ENCODE data around the gene MAS1L. TPM values are rescaled to one million over a fixed set of nuclear protein-coding genes. Genes with fewer than 3 reads are reported as not detected.

Gene MAS1L
- total RNA-seq, 1 donor from 2014 or later = not detected

DNA sequence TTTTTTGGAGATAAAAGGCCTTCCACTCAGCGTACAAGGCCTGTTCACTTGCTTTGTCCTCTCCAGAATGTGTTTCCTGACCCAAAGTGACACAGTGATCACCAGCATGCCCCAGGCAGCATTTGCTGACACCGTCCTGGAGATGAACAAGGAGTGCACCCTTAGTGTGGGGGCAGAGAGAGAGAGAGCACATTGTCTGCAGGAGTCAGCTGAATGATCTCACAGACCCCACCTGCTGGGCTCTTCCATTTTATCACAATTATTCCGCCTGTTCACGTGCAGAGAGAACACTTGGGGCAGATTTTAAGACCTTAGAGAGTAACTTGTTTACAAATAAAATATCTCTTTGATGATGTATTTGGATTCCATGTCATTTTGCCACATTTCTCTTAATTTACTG is 22.4 kb upstream of the MAS1L start:
- TF ChIP-seq, protein P1, sequence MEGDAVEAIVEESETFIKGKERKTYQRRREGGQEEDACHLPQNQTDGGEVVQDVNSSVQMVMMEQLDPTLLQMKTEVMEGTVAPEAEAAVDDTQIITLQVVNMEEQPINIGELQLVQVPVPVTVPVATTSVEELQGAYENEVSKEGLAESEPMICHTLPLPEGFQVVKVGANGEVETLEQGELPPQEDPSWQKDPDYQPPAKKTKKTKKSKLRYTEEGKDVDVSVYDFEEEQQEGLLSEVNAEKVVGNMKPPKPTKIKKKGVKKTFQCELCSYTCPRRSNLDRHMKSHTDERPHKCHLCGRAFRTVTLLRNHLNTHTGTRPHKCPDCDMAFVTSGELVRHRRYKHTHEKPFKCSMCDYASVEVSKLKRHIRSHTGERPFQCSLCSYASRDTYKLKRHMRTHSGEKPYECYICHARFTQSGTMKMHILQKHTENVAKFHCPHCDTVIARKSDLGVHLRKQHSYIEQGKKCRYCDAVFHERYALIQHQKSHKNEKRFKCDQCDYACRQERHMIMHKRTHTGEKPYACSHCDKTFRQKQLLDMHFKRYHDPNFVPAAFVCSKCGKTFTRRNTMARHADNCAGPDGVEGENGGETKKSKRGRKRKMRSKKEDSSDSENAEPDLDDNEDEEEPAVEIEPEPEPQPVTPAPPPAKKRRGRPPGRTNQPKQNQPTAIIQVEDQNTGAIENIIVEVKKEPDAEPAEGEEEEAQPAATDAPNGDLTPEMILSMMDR (IDR thresholded peaks at IDR 0.05; ENCODE audit: partially characterized antibody, unreplicated experiment) = no peak
- no peak overlapping the region for H3K27ac Mint-ChIP-seq (ENCODE audit: unreplicated experiment)
- no peaks in the 10 kb centered on the region for H3K9me3 Mint-ChIP-seq (ENCODE audit: unreplicated experiment)
- H3K27me3 Mint-ChIP-seq (ENCODE audit: unreplicated experiment) = no peaks in the 10 kb centered on the region
- H3K4me3 Mint-ChIP-seq (ENCODE audit: unreplicated experiment) = no peak overlapping the region
- H3K36me3 Mint-ChIP-seq (ENCODE audit: unreplicated experiment) = no peaks in the 10 kb centered on the region
- DNase-seq = no peak
- H3K4me1 Mint-ChIP-seq (ENCODE audit: low read depth, unreplicated experiment) = peaks cover 2% of the 10 kb centered on the region

DNA sequence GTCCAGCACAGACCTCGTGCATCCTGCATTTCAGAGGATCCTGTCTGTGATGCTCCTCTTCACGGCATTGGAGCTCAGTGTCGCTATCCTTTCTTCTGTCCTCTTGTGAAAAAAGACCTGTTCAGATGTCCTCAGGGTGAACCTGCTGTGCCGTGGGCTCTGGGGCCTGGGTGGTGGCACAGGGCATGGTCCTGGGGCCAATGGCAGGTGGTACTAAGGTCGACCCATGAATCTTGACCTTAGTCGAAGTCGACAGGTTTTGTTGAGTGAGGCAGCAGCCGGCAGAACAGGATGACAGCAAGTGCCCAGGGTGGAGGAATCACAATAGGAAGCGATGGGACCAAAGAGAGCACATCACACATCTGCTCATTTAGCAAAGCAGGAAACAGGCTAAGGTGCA is 22.0 kb upstream of the MAS1L start:
- Mint-ChIP-seq H3K4me1 (ENCODE audit: low read depth, unreplicated experiment) (peaks cover 2% of the 10 kb centered on the region), H3K27ac (ENCODE audit: unreplicated experiment) (no peak overlapping the region), H3K27me3 (ENCODE audit: unreplicated experiment) (no peaks in the 10 kb centered on the region), H3K4me3 (ENCODE audit: unreplicated experiment) (no peak overlapping the region), H3K36me3 (ENCODE audit: unreplicated experiment) (no peaks in the 10 kb centered on the region), H3K9me3 (ENCODE audit: unreplicated experiment) (no peaks in the 10 kb centered on the region)
- TF ChIP-seq, protein P1 (IDR thresholded peaks at IDR 0.05; ENCODE audit: partially characterized antibody, unreplicated experiment) = no peak
- no peak for DNase-seq

DNA sequence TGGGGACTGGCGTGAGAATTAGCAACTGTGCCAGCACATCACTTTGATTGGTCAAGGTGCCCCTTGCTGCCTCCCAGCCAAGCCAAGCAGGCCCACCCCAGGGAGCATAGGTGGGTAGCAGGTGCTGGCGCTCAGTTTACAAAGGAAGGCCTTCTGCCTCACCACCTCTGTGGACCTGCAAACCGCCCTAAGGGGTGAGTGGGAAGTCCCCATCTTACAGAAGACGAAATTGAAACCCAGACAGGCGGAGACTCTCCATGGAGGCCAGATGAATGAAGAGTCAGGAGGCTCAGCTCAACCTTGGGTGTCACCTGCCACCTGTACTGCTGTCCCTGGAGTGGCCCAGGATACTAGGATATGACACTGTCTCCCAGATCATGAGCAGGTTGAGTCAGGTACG is 21.5 kb upstream of the MAS1L start:
- no peak for DNase-seq
- no peak overlapping the region for H3K4me3 Mint-ChIP-seq (ENCODE audit: unreplicated experiment)
- no peak overlapping the region for H3K27ac Mint-ChIP-seq (ENCODE audit: unreplicated experiment)

DNA sequence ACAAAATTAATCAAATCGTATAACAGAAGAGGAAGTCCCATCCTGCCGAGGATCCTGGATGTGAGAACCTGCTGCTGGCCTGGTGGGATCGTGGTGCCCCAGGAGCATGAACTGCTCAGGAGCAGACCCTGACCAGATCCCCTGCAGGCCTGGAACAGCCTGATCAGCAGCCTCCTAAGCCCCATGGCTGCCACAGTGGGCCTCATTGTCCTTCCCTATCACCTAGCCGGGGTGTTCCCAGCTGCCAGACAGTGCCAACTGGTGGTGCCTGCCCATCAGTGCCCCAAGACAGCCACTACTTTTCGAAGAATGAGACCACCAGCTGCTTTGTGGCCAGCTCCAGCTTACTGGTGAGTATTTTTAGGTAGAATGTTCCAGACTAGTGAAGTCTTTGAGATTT is 19.6 kb upstream of the MAS1L start:
- Mint-ChIP-seq H3K4me1 (ENCODE audit: low read depth, unreplicated experiment) (peaks cover 2% of the 10 kb centered on the region), H3K27ac (ENCODE audit: unreplicated experiment) (no peak overlapping the region), H3K9me3 (ENCODE audit: unreplicated experiment) (no peaks in the 10 kb centered on the region), H3K4me3 (ENCODE audit: unreplicated experiment) (no peak overlapping the region), H3K36me3 (ENCODE audit: unreplicated experiment) (no peaks in the 10 kb centered on the region), H3K27me3 (ENCODE audit: unreplicated experiment) (no peaks in the 10 kb centered on the region)
- DNase-seq = no peak
- TF ChIP-seq, protein P1 (IDR thresholded peaks at IDR 0.05; ENCODE audit: partially characterized antibody, unreplicated experiment) = no peak

More for the DNA sequence above, 21.5 kb upstream of the MAS1L start:
- TF ChIP-seq, protein P1 (IDR thresholded peaks at IDR 0.05; ENCODE audit: partially characterized antibody, unreplicated experiment) = no peak
- Mint-ChIP-seq H3K27me3 (ENCODE audit: unreplicated experiment) (no peaks in the 10 kb centered on the region), H3K9me3 (ENCODE audit: unreplicated experiment) (no peaks in the 10 kb centered on the region), H3K36me3 (ENCODE audit: unreplicated experiment) (no peaks in the 10 kb centered on the region), H3K4me1 (ENCODE audit: low read depth, unreplicated experiment) (peaks cover 2% of the 10 kb centered on the region)

DNA sequence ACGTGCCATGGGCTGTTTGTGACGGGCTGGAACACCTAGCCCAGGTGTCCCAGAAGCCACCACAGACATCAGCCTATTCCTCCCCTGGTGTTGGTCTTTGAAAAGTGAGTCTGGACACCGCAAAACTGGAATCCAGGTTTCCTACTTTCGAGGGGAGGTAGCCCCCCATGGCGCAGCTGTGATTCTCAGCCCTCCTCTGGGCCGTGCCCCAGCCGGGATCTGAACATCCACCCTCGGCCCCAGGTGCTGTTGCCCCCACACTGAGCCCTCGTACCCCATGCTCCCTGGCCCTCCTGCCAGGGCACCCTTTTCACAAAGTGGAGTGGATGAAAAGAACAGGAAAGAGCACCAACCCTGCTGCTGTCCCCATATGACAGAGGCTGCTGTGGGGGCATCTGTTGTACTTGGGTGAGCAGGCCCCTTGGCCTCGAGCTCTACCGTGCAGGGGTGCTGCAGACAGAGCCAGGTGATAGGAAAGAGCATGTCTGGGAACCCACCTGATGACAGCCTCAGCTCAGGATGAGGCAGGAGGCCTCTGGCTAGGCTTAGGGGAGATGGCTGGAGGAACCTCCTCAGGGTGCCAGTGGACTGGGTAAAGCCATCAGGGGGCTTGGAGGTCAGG is 18.8 kb upstream of the MAS1L start:
- H3K4me1 Mint-ChIP-seq (ENCODE audit: low read depth, unreplicated experiment) = peaks cover 2% of the 10 kb centered on the region
- no peaks in the 10 kb centered on the region for H3K9me3 Mint-ChIP-seq (ENCODE audit: unreplicated experiment)
- no peaks in the 10 kb centered on the region for H3K36me3 Mint-ChIP-seq (ENCODE audit: unreplicated experiment)
- no peak overlapping the region for H3K27ac Mint-ChIP-seq (ENCODE audit: unreplicated experiment)
- TF ChIP-seq, protein P1 (IDR thresholded peaks at IDR 0.05; ENCODE audit: partially characterized antibody, unreplicated experiment) = no peak
- no peaks in the 10 kb centered on the region for H3K27me3 Mint-ChIP-seq (ENCODE audit: unreplicated experiment)
- no peak overlapping the region for H3K4me3 Mint-ChIP-seq (ENCODE audit: unreplicated experiment)
- no peak for DNase-seq

Measured in glutamatergic neuron (in vitro differentiated cells).